Lung (tissue), 12 donors: ENCODE results near the gene SPIRE1. TPM values are rescaled to one million over a fixed set of nuclear protein-coding genes. Genes with fewer than 3 reads are reported as not detected.
A peak's percentile ranks its signal among the peaks of the same experiment; 100 is the strongest.
"Not testable (repeated sequence)": the region's sequence is repeated elsewhere in the genome, so short reads cannot be mapped to it uniquely, and the experiment has no call there.

Source experiments
- ATAC-seq: fragments of 200-7000 bp; cut with Tn5 transposase; one replicate; pipeline ENCODE4 v1.9.1; 2020; ENCODE audit warnings: moderate number of reproducible peaks; ENCODE audit not compliant: insufficient read depth, low FRiP score
- DNase-seq, 3 donors: peaks; one replicate each; pipeline ENCODE4 v3.0.0-alpha.2; 2013 to 2017
- H3K27ac ChIP-seq, 2 donors: one replicate each; pipeline ENCODE4 v1.5.1; 2013; ENCODE audit warnings: mild to moderate bottlenecking in 2 of 2, moderate library complexity in 2 of 2, control low read depth in 1 of 2, inconsistent platforms in 1 of 2, low read depth in 1 of 2, low read length in 1 of 2
- H3K27me3 ChIP-seq, 3 donors: one replicate each; pipeline ENCODE4 v1.5.1; 2013; ENCODE audit warnings: low read length in 2 of 3; ENCODE audit not compliant: control insufficient read depth in 3 of 3, insufficient read depth in 3 of 3
- H3K36me3 ChIP-seq, 4 donors: one replicate each; pipeline ENCODE4 v1.5.1; 2013; ENCODE audit warnings: low read length in 4 of 4, mild to moderate bottlenecking in 1 of 4, moderate library complexity in 1 of 4; ENCODE audit not compliant: control insufficient read depth in 4 of 4, insufficient read depth in 4 of 4
- H3K4me1 ChIP-seq, 5 donors: one replicate each; pipeline ENCODE4 v1.5.1; 2013; ENCODE audit warnings: low read length in 5 of 5, mild to moderate bottlenecking in 2 of 5, moderate library complexity in 1 of 5; ENCODE audit not compliant: control insufficient read depth in 5 of 5, insufficient read depth in 5 of 5
- H3K4me3 ChIP-seq: one replicate; pipeline ENCODE4 v1.5.1; 2013; ENCODE audit warnings: mild to moderate bottlenecking, control low read depth, moderate library complexity
- H3K9ac ChIP-seq, 2 donors: one replicate each; pipeline ENCODE4 v1.5.1; 2013; ENCODE audit warnings: low read length in 2 of 2, control low read depth in 1 of 2; ENCODE audit not compliant: insufficient read depth in 1 of 2
- H3K9me3 ChIP-seq, 4 donors: one replicate each; pipeline ENCODE4 v1.5.1; 2013; ENCODE audit warnings: low read length in 3 of 4, mild to moderate bottlenecking in 1 of 4, moderate library complexity in 1 of 4; ENCODE audit not compliant: control insufficient read depth in 4 of 4, insufficient read depth in 3 of 4
- CTCF ChIP-seq: IDR thresholded peaks from 2 replicates; pipeline ENCODE4 v1.5.1; 2012; ENCODE audit warnings: mild to moderate bottlenecking; ENCODE audit errors: control extremely low read depth, extremely low read depth
- WGBS, 2 donors: extraction: QIAGEN DNeasy Blood & Tissue Kit; methylation state at CpG; one replicate each; pipeline ENCODE4 v1.1.7; 2013; 5-methylcytosine and 5-hydroxymethylcytosine counted together
- polyA plus RNA-seq, 2 donors: library from polyadenylated mRNA; stranded (reverse); fragments of 200-250 nt; gene quantifications; one replicate each; pipeline ENCODE4 v1.2.1, GENCODE V29; 2013
- total RNA-seq, 2 donors: library from RNA; depleted of rRNA in 1 of 2; stranded (reverse); fragments of >200 nt in 1 of 2; gene quantifications; one replicate each; pipeline ENCODE4 v1.2.1, GENCODE V29; 2014 to 2021
- donor health status: control.
- donor health status: control.
- donor health status: Bipolar disorder and iron deficiency.
- donor health status: healthy.
- donor health status: DM: yes; HTN: yes; CAD: no.

SPIRE1 gene
- total and polyA plus RNA-seq, 4 donors = 8.7 to 34.0 (median 14.8) TPM

DNA sequence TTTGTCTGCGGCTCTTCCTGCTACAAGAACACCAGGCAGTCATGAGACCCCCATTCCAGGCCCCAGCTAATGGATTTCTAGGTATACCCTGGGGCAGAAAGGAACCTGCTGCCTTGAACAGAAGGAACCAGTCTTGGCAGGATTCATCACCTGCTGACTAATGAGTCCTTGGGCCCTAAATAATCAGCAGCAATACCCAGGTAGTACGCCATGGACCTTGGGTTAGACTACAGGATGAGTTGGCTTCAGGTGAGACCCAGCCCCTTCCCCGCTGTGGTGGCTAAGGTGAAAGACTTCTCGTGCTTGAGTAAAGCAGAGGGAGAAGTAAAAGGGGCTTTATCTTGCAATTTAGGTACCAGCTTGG is 105.0 kb downstream of the SPIRE1 start:
- Histone ChIP-seq H3K9ac (no peak overlapping the region), H3K36me3 (peaks cover 0 to under 1% (median 0%) of the 10 kb centered on the region in 4 donors), H3K4me1 (peaks cover 0 to 12% (median 0%) of the 10 kb centered on the region in 5 donors), H3K27ac (peak overlapping the region in 1 of 2 donors; percentile 14), H3K4me3 (no peak overlapping the region), H3K9me3 (peaks cover 0 to 5% (median 1%) of the 10 kb centered on the region in 4 donors), H3K27me3 (no peaks in the 10 kb centered on the region)
- no peak for TF ChIP-seq CTCF
- WGBS, 2 donors = 88 to 96% methylated on average over 4 of the region's 4 CpGs
- no peak for DNase-seq
- no peak for ATAC-seq

- peak; percentile 75 for ATAC-seq
- Histone ChIP-seq H3K27ac (peak overlapping the region in 1 of 2 donors; percentile 34), H3K4me1 (peaks cover 0 to 12% (median 0%) of the 10 kb centered on the region in 5 donors)
- 69 to 87% methylated on average over 13 of the region's 13 CpGs for WGBS, 2 donors
- H3K9ac ChIP-seq, H3K9me3 ChIP-seq, H3K36me3 ChIP-seq, H3K27me3 ChIP-seq, H3K4me3 ChIP-seq: not testable (repeated sequence)
- peak; percentile 6 to 32 (median 16) for DNase-seq
Observed at GRCh38 chr18:12551943-12552878, 105.7 kb downstream of the SPIRE1 start.

- not testable (repeated sequence) for H3K9me3 ChIP-seq, H3K4me3 ChIP-seq, H3K27me3 ChIP-seq, H3K36me3 ChIP-seq, H3K9ac ChIP-seq, DNase-seq
- ATAC-seq = peak; percentile 29
- H3K4me1 ChIP-seq = peaks cover 0 to 11% (median 0%) of the 10 kb centered on the region in 5 donors
- whole genome bisulfite sequencing, 2 donors = 85 to 92% methylated on average over 13 of the region's 13 CpGs
- H3K27ac ChIP-seq = peak overlapping the region in 1 of 2 donors; percentile 34
Observed at GRCh38 chr18:12551466-12551865, 106.4 kb downstream of the SPIRE1 start.

DNA sequence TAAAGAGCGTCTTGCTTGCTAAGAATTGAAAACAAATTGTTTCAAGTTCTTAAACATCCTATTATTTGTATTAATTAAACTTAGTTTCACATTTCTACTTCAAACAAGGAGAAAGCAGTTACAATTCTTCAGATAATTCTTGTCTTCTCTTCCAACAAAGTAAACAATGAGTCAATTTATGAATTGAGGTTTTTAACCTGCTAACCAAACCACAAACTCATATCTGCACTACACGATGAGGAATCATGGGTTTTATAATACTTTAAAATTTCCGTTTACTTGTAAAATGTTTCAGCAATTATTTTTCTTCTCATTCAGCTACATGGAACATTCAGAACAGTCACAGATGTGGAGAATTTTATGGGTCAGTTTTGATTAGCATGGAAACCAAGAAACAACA is 114.2 kb downstream of the SPIRE1 start:
- ATAC-seq (no peak), DNase-seq (no peak)
- Histone ChIP-seq H3K4me3 (no peak overlapping the region), H3K9me3 (no peaks in the 10 kb centered on the region), H3K4me1 (no peaks in the 10 kb centered on the region), H3K27me3 (no peaks in the 10 kb centered on the region), H3K27ac (no peak overlapping the region), H3K36me3 (no peaks in the 10 kb centered on the region), H3K9ac (no peak overlapping the region)
- no peak for TF ChIP-seq CTCF
- 54 to 55% methylated on average over 3 of the region's 3 CpGs for WGBS, 2 donors
